ENCODE measurements around the gene MRNIP. TPM values are rescaled to one million over a fixed set of nuclear protein-coding genes. Genes with fewer than 3 reads are reported as not detected.

Gene MRNIP
- total RNA-seq, 4 donors from 2014 or later = 13.7 to 44.9 (median 26.5) TPM

DNA sequence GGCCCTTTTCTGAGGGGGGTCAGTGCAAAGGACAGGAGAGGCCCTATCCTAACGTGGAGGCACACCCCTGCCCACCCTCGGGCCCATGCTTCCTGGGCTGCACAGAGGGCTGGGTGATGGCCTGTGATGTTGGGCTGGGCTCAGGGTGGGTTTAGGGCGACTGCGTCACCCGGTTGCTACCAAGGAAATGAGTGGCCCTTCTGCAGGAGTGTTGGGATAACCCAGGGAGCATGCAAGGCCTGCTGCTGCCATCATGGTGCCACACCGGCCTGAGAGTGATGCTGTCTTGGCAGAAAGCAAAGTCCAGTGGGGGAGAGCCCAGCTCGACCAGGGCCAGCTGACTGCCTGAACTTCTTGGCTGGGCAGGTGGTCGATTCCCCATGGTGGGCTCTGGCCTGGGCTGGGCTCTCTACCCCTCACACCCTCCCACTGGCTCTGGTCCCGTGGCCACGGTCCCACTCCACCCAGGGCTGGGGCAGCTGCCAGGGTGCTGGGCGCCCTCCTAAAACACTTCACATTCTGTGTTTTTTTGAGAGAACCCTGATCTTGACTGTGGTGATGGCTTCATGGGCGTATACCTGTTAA, 21.5 kb upstream of the MRNIP start:
- 92 to 94% methylated on average over 10 to 11 of the region's 12 CpGs for WGBS, 2 donors
- DNase-seq (ENCODE audit: low spot score in 2 of 2) = no peak
- intact Hi-C loops (cut with DNase I; ENCODE audit: low total_unique reads) = loop anchor here (5.0 kb wide), 1 partner anchor 547 kb away; no protein-coding TSS in a partner anchor

DNA sequence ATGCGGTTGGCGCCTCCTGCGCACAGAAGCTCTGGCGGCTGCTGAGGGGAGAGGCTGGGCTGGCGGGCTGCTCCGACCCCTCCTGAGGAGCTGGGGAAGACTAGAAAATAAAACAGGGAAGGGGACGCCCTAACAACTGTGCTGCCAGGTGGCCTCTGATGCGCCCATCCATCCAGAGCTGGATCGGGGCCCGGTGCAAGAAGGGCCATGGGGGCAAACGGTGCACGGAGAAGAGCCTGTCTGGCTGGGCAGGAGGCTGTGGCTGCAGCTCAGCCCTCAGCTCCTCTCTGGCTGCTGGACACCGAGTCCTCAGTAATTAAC, 21.0 kb upstream of the MRNIP start:
- no peak for TF ChIP-seq POLR2A (IDR thresholded peaks at IDR 0.05)
- TF ChIP-seq, protein P1, sequence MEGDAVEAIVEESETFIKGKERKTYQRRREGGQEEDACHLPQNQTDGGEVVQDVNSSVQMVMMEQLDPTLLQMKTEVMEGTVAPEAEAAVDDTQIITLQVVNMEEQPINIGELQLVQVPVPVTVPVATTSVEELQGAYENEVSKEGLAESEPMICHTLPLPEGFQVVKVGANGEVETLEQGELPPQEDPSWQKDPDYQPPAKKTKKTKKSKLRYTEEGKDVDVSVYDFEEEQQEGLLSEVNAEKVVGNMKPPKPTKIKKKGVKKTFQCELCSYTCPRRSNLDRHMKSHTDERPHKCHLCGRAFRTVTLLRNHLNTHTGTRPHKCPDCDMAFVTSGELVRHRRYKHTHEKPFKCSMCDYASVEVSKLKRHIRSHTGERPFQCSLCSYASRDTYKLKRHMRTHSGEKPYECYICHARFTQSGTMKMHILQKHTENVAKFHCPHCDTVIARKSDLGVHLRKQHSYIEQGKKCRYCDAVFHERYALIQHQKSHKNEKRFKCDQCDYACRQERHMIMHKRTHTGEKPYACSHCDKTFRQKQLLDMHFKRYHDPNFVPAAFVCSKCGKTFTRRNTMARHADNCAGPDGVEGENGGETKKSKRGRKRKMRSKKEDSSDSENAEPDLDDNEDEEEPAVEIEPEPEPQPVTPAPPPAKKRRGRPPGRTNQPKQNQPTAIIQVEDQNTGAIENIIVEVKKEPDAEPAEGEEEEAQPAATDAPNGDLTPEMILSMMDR (IDR thresholded peaks at IDR 0.05) = no peak
- 92 to 97% methylated on average over 9 to 13 of the region's 13 CpGs for WGBS, 2 donors
- intact Hi-C loops (cut with DNase I; ENCODE audit: low total_unique reads) = loop anchor here (5.0 kb wide), 1 partner anchor 548 kb away; no protein-coding TSS in a partner anchor
- DNase-seq (ENCODE audit: low spot score in 2 of 2) = no peak
- no peak overlapping the region for H3K4me3 ChIP-seq (ENCODE audit: low read depth, poor library complexity, severe bottlenecking)

More for the DNA sequence above, 21.5 kb upstream of the MRNIP start:
- no peak for TF ChIP-seq POLR2A (IDR thresholded peaks at IDR 0.05)
- TF ChIP-seq, protein P1 (IDR thresholded peaks at IDR 0.05) = no peak
- no peak overlapping the region for H3K4me3 ChIP-seq (ENCODE audit: low read depth, poor library complexity, severe bottlenecking)

DNA sequence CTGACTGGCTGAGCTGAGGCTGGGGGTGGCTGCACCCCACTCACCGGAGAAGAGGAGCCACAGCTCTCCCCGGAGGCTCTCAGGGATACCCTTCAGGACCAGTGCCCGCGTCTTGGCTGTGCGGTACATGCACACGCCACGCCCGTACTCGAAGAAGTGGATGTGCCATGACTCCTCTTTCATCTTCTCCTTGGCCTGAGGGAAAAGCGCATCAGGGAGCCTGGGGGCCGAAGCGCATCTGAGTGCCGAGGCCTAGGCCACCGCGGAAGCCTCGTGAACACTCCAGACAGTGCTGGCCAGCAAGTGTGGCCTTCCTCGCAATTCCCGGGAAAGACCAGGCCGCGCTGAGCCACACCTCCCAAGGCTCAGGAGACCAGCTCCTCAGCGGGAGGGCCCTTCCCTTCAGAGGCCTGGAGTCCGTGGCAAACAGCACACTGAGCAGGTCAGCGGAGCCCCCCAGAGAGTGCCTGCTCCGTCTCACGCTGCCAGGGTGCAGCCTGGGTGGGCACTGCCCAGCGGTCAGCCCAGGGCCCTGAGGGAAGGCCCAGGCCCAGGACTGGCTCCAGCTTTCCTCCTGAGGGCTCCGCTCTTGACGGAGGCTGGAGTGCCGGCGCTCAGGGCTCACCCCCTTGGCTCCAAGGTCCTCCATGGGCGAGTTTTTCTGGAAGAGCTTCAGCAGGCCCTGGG, 20.5 kb upstream of the MRNIP start:
- no peak for TF ChIP-seq POLR2A (IDR thresholded peaks at IDR 0.05)
- TF ChIP-seq, protein P1 (IDR thresholded peaks at IDR 0.05) = no peak
- no peak overlapping the region for H3K4me3 ChIP-seq (ENCODE audit: low read depth, poor library complexity, severe bottlenecking)
- intact Hi-C loops (cut with DNase I; ENCODE audit: low total_unique reads) = no loop called here
- no peak for DNase-seq (ENCODE audit: low spot score in 2 of 2)
- WGBS, 2 donors = 91 to 97% methylated on average over 20 to 25 of the region's 31 CpGs

DNA sequence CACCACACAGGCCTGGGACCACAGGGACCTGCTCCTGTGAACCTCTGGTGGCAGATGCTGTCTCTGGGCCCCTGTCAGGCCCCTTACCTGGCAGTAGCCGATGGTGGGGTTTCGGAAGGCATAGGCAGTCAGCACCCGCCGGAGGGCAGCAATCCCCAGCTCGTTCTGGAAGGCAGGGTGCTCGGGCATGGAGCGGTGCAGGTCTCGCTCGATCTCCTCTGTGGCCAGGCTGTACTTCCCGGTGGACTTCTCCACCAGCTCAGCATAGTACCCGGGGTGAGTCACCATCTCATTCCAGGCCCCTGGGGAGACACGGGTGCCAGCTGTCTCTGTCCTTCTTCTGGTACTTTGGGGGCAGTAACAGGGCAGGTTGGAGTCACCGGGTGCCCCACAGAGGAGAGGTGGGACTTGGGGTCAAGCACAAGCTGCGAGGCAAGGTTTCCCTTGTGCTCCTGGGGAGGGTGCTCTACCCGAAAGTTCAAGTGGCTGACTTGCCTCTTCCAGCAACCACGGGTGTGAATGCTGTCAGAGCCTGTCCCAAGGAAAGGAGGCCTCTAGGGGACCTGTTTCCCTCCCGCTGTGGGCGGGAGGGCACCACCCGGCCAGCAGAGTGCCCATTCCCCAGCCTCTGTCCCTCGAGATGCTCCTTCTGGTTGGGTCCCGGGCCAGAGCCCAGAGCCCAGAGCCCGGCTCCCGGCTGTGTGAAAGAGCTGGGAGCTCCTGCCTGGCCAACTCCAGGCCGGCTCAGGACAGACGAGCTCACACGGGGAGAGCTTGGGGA, 19.8 kb upstream of the MRNIP start:
- WGBS, 2 donors = 83 to 86% methylated on average over 22 of the region's 26 CpGs
- TF ChIP-seq, protein P1 (IDR thresholded peaks at IDR 0.05) = no peak
- TF ChIP-seq POLR2A (IDR thresholded peaks at IDR 0.05) = no peak
- intact Hi-C loops (cut with DNase I; ENCODE audit: low total_unique reads) = no loop called here
- no peak overlapping the region for H3K4me3 ChIP-seq (ENCODE audit: low read depth, poor library complexity, severe bottlenecking)
- no peak for DNase-seq (ENCODE audit: low spot score in 2 of 2)

DNA sequence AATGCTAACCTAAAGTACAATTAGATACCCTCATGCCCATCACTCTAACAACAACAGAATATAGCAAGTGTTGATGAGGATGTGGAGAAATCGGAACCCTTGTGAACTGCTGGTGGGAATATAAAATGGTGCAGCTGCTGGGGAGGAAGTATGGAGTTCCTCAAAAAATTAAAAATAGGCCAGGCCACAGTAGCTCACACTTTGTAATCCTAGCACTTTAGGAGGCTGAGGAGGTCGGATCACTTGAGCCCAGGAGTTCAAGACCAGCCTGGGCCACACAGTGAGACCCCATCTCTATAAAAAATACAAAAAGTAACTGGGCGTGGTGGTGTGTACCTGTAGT, 18.0 kb upstream of the MRNIP start:
- 97 to 98% methylated on average over 3 of the region's 3 CpGs for WGBS, 2 donors
- intact Hi-C loops (cut with DNase I; ENCODE audit: low total_unique reads) = no loop called here
- DNase-seq (ENCODE audit: low spot score in 2 of 2) = no peak
- TF ChIP-seq, protein P1 (IDR thresholded peaks at IDR 0.05) = no peak
- no peak for TF ChIP-seq POLR2A (IDR thresholded peaks at IDR 0.05)
- H3K4me3 ChIP-seq (ENCODE audit: low read depth, poor library complexity, severe bottlenecking) = no peak overlapping the region

Measured in lower leg skin (tissue), 4 donors.